Stimulated activated CD4-positive, alpha-beta T cell treated with anti-CD3 and anti-CD28 coated beads, Interleukin-4, amount 100 ng/mL, for 24 hours (primary cell): ENCODE data around the gene MT1A.

ENCODE experiments used
- DNase-seq: peaks from one replicate; pipeline ENCODE4 v3.0.0-alpha.2; 2020

Gene MT1A

GRCh38 chr16:56637814-56638750 lies at the start of gene MT1A:
Gene MT1A (plus strand): TSS chr16:56638666. CDS start chr16:56638739, 73 bp downstream.
- DNase-seq, result no peak

GRCh38 chr16:56588781-56589140 lies 49.7 kb upstream of the MT1A start:
- DNase-seq, result no peak

- DNase-seq, result peak; percentile 19
Observed at GRCh38 chr16:56589141-56590039, 49.1 kb upstream of the MT1A start, which contains the start of gene MT3. Gene MT3 (plus strand): TSS chr16:56589528. CDS start chr16:56589591, 63 bp downstream.

GRCh38 chr16:56591377-56592060 lies 46.9 kb upstream of the MT1A start:
- DNase-seq, result no peak

GRCh38 chr16:56593573-56594291 lies 44.7 kb upstream of the MT1A start:
- no peak for DNase-seq

GRCh38 chr16:56594292-56594619 lies 44.2 kb upstream of the MT1A start:
- no peak for DNase-seq

- DNase-seq, result peak; percentile 32
Observed at GRCh38 chr16:56600398-56600999, 38.0 kb upstream of the MT1A start.

GRCh38 chr16:56601325-56601724 lies 37.1 kb upstream of the MT1A start:
- DNase-seq, result no peak

- DNase-seq, result peak; percentile 18
Observed at GRCh38 chr16:56603589-56603988, 34.9 kb upstream of the MT1A start.

GRCh38 chr16:56604966-56605365 lies 33.5 kb upstream of the MT1A start:
- no peak for DNase-seq

GRCh38 chr16:56605475-56605874 lies 33.0 kb upstream of the MT1A start:
- no peak for DNase-seq

- DNase-seq, result peak; percentile 9
Observed at GRCh38 chr16:56606071-56606475, 32.4 kb upstream of the MT1A start.

- DNase-seq, result no peak
Observed at GRCh38 chr16:56606476-56607108, 31.9 kb upstream of the MT1A start.

- DNase-seq, result no peak
Observed at GRCh38 chr16:56607109-56607618, 31.3 kb upstream of the MT1A start.

- DNase-seq, result no peak
Observed at GRCh38 chr16:56607675-56608042, 30.8 kb upstream of the MT1A start.

- peak; percentile 91 for DNase-seq
Observed at GRCh38 chr16:56608043-56608875, 30.2 kb upstream of the MT1A start, which contains the start of gene MT2A. Gene MT2A (plus strand): TSS chr16:56608584. CDS start chr16:56608656, 72 bp downstream.

- DNase-seq, result no peak
Observed at GRCh38 chr16:56608876-56609462, 29.5 kb upstream of the MT1A start.

- peak; percentile 82 for DNase-seq
Observed at GRCh38 chr16:56609463-56609921, 29.0 kb upstream of the MT1A start.

GRCh38 chr16:56610017-56610608 lies 28.4 kb upstream of the MT1A start:
- DNase-seq, result peak; percentile 85
